Myocyte (in vitro differentiated cells): ENCODE data around the gene GATM. TPM values are rescaled to one million over a fixed set of nuclear protein-coding genes. Genes with fewer than 3 reads are reported as not detected.
"Not testable (repeated sequence)": the region's sequence is repeated elsewhere in the genome, so short reads cannot be mapped to it uniquely, and the experiment has no call there.

Experiments
- DNase-seq: peaks from one replicate; pipeline ENCODE4 v3.0.0-alpha.2; 2012; ENCODE audit warnings: low read depth
- total RNA-seq: library from RNA; depleted of rRNA; stranded (reverse); fragments of >200 nt; gene quantifications from 2 replicates; pipeline ENCODE4 v1.2.3, GENCODE V29; 2014

The GATM gene
- total RNA-seq, 1 donor from 2014 or later = 36.4 TPM

GRCh38 chr15:45361878-45362277 is 16.5 kb downstream of the GATM start:
- DNase-seq = no peak

- no peak for DNase-seq
Observed at GRCh38 chr15:45355860-45356259, 22.5 kb downstream of the GATM start.

GRCh38 chr15:45354711-45355110 is 23.6 kb downstream of the GATM start:
- DNase-seq = no peak

GRCh38 chr15:45351227-45351626 is 27.1 kb downstream of the GATM start:
- DNase-seq = no peak

GRCh38 chr15:45349623-45350022 is 28.7 kb downstream of the GATM start:
- DNase-seq = no peak

- no peak for DNase-seq
Observed at GRCh38 chr15:45347989-45348388, 30.4 kb downstream of the GATM start.

- no peak for DNase-seq
Observed at GRCh38 chr15:45347033-45347432, 31.3 kb downstream of the GATM start.

GRCh38 chr15:45346381-45346780 is 32.0 kb downstream of the GATM start:
- no peak for DNase-seq

GRCh38 chr15:45343258-45343860 is 35.0 kb downstream of the GATM start:
- DNase-seq = no peak

GRCh38 chr15:45341790-45342189 is 36.6 kb downstream of the GATM start:
- DNase-seq = no peak

GRCh38 chr15:45340429-45340828 is 37.9 kb downstream of the GATM start:
- no peak for DNase-seq

- no peak for DNase-seq
Observed at GRCh38 chr15:45338417-45338816, 39.9 kb downstream of the GATM start.

GRCh38 chr15:45337224-45337623 is 41.1 kb downstream of the GATM start:
- no peak for DNase-seq

- DNase-seq = peak; percentile 63
Observed at GRCh38 chr15:45333550-45333949, 44.8 kb downstream of the GATM start.

- no peak for DNase-seq
Observed at GRCh38 chr15:45332694-45333093, 45.6 kb downstream of the GATM start.

- DNase-seq = peak; percentile 17
Observed at GRCh38 chr15:45331972-45332371, 46.4 kb downstream of the GATM start.

- no peak for DNase-seq
Observed at GRCh38 chr15:45328663-45329062, 49.7 kb downstream of the GATM start.

- DNase-seq = no peak
Observed at GRCh38 chr15:45326741-45327140, 51.6 kb downstream of the GATM start.

- no peak for DNase-seq
Observed at GRCh38 chr15:45326280-45326679, 52.1 kb downstream of the GATM start.

GRCh38 chr15:45320581-45321205 is 57.7 kb downstream of the GATM start:
- DNase-seq = no peak

GRCh38 chr15:45319472-45320214 is 58.7 kb downstream of the GATM start:
- no peak for DNase-seq

- no peak for DNase-seq
Observed at GRCh38 chr15:45314960-45315359, 63.4 kb downstream of the GATM start.

GRCh38 chr15:45314117-45314516 is 64.2 kb downstream of the GATM start:
- DNase-seq = not testable (repeated sequence)
